ENCODE results near the gene GPR27. TPM values are rescaled to one million over a fixed set of nuclear protein-coding genes. Genes with fewer than 3 reads are reported as not detected.

GPR27 gene
- total and polyA plus RNA-seq, 12 donors: 0.26 to 10.0 (median 5.5) TPM

DNA sequence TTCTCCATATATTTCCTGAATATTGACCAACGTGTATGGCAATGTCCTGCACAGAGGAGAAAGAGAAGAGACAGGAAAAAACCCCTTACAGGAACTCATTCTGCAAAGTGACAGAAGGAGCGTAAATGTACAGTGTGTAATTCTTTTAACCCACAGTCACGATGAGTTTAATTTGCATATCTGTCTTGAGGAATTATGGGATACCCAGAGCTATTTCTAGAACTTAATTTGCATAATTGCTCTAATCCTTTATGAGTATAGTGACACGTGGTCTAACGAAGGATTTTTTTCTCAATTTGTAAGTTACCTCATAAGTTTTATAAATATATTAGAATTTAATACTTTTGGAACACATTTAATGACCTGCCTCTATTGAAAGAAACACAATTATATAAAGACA is 9.8 kb downstream of the GPR27 start:
- ATAC-seq (no peak), DNase-seq (no peak)
- Histone ChIP-seq H3K27me3 (peaks cover 0 to 56% (median 15%) of the 10 kb centered on the region in 7 donors), H3K4me3 (no peak overlapping the region), H3K9me3 (no peaks in the 10 kb centered on the region), H3K4me1 (peaks cover 0 to 6% (median 0%) of the 10 kb centered on the region in 9 donors), H3K27ac (no peak overlapping the region), H3K36me3 (no peaks in the 10 kb centered on the region)
- intact Hi-C loops (cut with DNase I): no loop called here
- 65 to 69% methylated on average over 5 of the region's 5 CpGs for WGBS, 2 donors
- TF ChIP-seq, protein P1, sequence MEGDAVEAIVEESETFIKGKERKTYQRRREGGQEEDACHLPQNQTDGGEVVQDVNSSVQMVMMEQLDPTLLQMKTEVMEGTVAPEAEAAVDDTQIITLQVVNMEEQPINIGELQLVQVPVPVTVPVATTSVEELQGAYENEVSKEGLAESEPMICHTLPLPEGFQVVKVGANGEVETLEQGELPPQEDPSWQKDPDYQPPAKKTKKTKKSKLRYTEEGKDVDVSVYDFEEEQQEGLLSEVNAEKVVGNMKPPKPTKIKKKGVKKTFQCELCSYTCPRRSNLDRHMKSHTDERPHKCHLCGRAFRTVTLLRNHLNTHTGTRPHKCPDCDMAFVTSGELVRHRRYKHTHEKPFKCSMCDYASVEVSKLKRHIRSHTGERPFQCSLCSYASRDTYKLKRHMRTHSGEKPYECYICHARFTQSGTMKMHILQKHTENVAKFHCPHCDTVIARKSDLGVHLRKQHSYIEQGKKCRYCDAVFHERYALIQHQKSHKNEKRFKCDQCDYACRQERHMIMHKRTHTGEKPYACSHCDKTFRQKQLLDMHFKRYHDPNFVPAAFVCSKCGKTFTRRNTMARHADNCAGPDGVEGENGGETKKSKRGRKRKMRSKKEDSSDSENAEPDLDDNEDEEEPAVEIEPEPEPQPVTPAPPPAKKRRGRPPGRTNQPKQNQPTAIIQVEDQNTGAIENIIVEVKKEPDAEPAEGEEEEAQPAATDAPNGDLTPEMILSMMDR (IDR thresholded peaks at IDR 0.05): no peak

GRCh38 chr3:71771126-71771525 is 17.5 kb downstream of the GPR27 start:
- no peaks in the 10 kb centered on the region for H3K36me3 ChIP-seq
- intact Hi-C loops (cut with DNase I): no loop called here
- WGBS, 2 donors: 62 to 77% methylated on average over 5 of the region's 5 CpGs
- no peaks in the 10 kb centered on the region for H3K4me1 ChIP-seq
- ATAC-seq (no peak), DNase-seq (no peak)
- no peaks in the 10 kb centered on the region for H3K9me3 ChIP-seq
- no peak overlapping the region for H3K4me3 ChIP-seq
- TF ChIP-seq, protein P1 (IDR thresholded peaks at IDR 0.05): no peak
- H3K27me3 ChIP-seq: peaks cover 0 to 76% (median 33%) of the 10 kb centered on the region in 7 donors
- no peak overlapping the region for H3K27ac ChIP-seq

DNA sequence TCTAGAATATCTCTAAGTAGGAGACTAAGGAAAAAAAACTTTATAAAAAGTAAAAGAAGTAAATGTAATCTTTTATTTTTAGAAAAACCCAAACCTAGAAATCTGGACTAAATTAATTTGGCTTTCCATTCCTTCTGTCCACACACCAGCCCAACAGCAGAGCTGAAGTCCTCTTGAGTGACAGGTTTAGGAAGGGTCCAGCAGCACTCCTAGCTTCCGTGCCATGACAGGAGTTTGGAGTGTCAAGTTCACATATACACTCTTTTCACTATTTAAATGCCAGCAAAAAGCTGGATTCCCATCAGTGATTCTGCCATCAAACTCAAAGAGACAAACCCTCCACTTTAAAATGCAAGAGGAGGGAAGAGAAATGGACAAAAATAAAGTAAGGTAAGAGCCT is 18.2 kb downstream of the GPR27 start:
- ATAC-seq (no peak), DNase-seq (no peak)
- TF ChIP-seq, protein P1 (IDR thresholded peaks at IDR 0.05): no peak
- H3K27me3 ChIP-seq: peaks cover 0 to 84% (median 39%) of the 10 kb centered on the region in 7 donors
- no peak overlapping the region for H3K27ac ChIP-seq
- WGBS, 2 donors: 42 to 47% methylated on average over 1 of the region's 1 CpG
- no peak overlapping the region for H3K4me3 ChIP-seq
- intact Hi-C loops (cut with DNase I): no loop called here
- H3K4me1 ChIP-seq: no peaks in the 10 kb centered on the region
- no peaks in the 10 kb centered on the region for H3K36me3 ChIP-seq
- no peaks in the 10 kb centered on the region for H3K9me3 ChIP-seq

GRCh38 chr3:71776538-71776937 is 22.9 kb downstream of the GPR27 start:
- Histone ChIP-seq H3K4me1 (peaks cover 0 to 20% (median 0%) of the 10 kb centered on the region in 9 donors), H3K27me3 (peaks cover 0 to 93% (median 55%) of the 10 kb centered on the region in 7 donors)
- intact Hi-C loops (cut with DNase I): no loop called here

More at GRCh38 chr3:71776538-71776937, 22.9 kb downstream of the GPR27 start:
- H3K4me3 ChIP-seq: no peak overlapping the region
- no peak overlapping the region for H3K27ac ChIP-seq
- 57 to 85% methylated on average over 6 of the region's 6 CpGs for WGBS, 2 donors
- no peak for DNase-seq
- H3K9me3 ChIP-seq: no peaks in the 10 kb centered on the region
- no peaks in the 10 kb centered on the region for H3K36me3 ChIP-seq
- TF ChIP-seq, protein P1 (IDR thresholded peaks at IDR 0.05): no peak
- ATAC-seq: no peak

Measured in heart right ventricle (tissue), 16 donors.